ENCODE results near the gene ARF1.
"Not testable (repeated sequence)": the region's sequence is repeated elsewhere in the genome, so short reads cannot be mapped to it uniquely, and the experiment has no call there.

The ARF1 gene

DNA sequence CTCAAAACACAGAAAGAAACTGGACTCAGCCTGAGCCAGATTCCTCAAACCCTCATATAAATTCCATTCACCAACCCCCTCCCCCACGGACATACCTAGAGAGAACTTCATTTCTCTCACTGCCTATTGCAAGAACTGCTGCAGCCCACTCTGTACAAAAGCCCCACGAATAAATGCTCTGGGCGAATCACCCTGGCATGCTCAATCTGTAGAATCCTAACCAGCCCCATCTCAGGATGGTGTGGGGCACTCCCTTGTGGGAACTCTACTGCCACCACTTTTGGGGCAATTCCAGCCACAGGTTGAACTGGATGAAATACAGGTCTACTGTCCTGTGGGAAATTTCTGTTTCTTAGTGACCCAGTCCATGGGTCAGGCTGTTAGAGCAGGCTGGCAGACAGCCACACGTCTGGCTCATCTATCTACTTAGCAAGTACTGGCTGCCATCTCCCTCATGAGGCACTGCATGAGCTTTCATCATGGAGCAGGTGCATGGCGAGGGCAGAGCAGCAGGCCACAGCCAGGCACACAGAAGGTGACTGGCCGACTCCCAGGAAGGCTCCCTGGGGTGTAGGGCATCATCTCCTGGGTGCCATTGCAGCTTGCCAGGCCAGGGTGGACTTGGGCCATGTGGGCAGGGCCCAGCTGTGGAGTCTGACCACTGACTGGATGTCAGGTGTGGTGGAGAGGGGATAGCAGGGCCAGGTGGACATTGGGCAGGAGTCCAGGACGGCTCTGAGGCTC, 22.2 kb downstream of the ARF1 start:
- no peak for DNase-seq

DNA sequence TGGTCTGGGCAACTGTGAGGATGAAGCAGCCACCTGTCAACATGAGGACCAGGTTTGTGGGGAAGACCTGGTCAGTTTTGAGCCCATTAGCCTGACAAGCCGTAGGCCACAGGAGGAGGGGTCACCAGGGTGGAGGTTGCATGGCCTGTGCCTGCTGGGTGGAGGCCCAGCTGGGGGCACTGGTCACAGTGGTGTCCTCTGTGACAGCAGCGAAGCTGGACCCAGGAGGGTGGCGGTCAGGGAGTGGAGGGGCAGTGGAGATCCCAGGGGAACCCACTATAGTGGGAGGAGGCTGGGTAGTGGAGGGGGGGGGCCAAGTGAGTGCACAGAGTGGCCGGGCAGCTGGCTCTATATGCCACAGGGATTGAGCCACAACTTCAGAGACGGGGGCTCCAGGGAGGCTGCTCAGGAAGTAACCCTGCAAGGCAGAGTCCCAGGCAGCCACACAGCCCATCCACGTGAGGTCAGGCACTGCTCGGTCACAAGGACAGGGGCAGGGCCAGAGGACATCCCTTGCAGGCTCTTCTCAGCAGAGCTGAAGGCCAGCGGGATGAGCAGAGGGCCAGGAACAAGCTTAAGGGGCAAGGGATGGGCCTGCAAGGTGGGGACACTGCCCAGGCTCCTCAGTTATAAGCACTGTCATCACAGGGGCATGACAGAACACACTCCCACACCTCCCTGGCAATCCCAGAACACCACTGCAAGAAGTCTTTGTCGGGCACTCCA, 22.9 kb downstream of the ARF1 start:
- DNase-seq = no peak

GRCh38 chr1:228105996-228106799, 23.7 kb downstream of the ARF1 start:
- DNase-seq = no peak

GRCh38 chr1:228106800-228107054, 24.2 kb downstream of the ARF1 start:
- no peak for DNase-seq

DNA sequence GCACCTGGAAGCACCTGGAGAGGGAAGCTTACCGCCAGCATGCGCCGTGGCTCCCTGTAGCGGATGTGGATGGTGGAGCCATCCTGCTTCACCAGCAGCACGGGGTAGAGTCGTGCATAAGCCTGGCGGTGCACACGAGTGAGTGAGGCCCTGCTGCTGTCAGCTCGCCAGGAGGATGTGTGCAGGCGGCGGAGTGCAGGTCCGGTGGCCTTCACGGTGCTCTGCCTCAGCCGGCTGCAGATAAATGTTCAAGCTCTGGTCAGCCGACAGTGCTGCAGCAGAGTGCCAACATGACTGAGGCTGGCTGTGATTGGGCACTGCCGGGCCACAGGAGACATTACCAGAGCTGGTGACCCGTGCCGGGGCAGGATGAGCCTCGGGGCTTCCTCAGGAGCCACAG, 25.1 kb downstream of the ARF1 start:
- no peak for DNase-seq

GRCh38 chr1:228108055-228108690, 25.7 kb downstream of the ARF1 start:
- no peak for DNase-seq

DNA sequence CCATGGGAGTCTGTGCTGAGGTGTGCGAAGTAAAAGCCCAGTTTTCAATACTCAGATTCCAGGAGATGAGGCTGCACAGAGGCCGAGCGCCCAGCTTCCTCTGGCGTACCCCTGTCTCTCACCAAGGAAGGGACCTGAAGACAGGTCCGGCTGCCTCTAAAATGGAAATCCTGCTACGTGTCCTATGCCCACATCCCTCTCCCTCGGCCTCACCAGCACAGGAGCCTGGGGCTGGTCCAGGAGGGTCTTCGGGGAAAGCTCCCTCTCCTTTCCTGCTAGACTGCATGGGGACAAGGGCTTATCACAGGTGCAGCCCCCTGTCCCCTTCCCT, 26.2 kb downstream of the ARF1 start:
- no peak for DNase-seq

DNA sequence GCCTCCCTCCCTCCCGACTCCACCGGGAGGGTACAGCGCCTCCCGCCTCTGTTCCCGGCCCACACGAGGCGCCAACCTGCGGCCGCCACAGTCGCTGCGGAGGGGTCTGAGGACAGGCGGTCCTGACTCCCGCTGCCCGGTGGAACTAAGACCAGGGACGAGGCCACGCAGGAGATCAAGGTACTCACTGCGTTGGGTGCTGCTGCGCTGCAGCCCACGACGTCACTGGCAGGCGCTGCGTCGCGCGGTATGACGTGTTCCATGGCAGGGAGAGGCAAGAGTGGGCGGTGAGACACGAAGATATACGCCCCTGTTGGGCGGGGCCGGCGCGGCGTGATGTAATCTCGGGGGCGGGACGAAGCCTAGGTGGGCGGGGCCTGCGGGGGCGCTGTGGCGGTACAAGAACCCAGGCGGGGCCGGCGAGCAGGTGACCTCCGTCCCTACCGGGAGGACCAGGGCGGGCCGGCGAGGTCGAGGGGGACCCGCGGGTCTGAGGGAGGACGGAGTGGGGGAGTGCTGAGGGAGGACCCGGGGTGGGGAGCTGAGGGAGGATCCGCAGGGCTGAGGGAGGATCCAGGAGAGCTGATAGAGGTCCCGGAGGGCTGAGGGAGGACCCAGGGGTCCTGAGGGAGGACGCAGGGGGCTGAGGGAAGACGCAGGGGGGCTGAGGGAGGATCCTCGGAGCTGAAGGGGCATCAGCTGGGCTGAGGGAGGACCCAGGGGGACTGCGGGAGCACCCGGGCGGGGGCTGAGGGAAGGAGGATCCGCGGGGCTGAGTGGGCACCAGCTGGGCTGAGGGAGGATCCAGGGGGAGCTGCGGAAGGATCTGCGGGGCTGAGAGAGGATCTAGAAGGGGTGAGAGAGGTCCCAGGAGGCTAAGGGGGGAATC, 26.8 kb downstream of the ARF1 start, which contains the start of gene MRPL55:
Gene MRPL55 (minus strand): TSS at position 227 of the 889 bp plus-strand sequence. CDS start 1,039 bp downstream, outside the sequence.
- peak; percentile 96 for DNase-seq

- no peak for DNase-seq
Observed at GRCh38 chr1:228109962-228110488, 27.5 kb downstream of the ARF1 start.

DNA sequence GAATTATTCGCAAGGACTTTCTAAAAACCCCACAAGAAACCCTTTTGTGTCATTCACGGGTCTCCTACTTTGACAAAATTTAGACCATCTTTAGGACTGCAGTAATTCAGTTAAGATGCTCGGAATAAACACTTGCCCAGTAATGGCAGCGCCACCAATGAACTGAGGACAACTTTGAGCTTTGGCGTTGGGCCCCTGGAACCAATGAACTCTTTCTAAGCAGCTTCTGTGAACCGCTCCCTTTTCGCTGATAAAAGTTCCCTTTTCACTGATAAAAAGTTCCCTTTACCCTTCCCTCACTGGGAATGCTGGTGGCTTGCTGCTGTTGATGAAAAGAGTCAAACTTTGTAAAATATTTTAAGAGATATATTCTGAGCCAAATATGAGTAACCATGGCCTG, 28.0 kb downstream of the ARF1 start:
- no peak for DNase-seq

- DNase-seq = not testable (repeated sequence)
Observed at GRCh38 chr1:228111315-228111714, 28.8 kb downstream of the ARF1 start.

DNA sequence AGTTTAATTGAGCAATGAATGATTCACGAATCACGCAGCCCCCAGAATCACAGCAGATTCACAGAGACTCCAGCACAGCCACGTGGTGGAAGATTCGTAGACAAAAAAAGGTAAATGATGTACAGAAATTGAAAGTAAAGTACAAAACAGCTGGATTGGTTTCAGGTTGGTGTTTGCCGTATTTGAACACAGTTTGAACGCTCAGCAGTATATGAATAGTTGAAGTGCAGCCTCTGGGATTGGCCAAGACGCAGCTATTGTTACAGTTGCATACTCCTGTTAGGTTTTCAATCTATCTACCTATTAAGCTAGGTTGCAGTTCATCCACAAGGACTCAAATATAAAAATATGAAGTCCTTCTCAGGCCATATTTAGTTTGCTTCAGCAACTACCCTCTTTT, 29.7 kb downstream of the ARF1 start:
- DNase-seq = no peak

DNA sequence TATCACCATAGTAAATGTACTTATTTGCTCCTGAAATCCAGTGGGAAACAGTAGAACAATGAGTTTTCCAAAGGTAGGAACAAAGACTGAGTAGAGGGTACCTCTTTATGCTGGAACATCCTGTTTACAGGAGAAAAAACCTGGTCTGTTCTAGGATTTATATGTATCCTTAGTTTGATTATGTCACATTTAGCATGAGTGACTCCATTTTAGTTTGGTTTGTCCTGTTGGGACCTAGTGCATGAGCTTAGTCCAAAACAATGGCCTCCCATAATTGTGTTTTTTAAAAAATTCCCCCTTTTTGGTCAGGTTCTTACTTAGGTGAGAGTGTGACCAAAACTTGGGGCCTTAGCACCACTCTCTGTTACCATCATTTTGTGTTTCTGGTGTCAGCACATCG, 30.1 kb downstream of the ARF1 start:
- no peak for DNase-seq

DNA sequence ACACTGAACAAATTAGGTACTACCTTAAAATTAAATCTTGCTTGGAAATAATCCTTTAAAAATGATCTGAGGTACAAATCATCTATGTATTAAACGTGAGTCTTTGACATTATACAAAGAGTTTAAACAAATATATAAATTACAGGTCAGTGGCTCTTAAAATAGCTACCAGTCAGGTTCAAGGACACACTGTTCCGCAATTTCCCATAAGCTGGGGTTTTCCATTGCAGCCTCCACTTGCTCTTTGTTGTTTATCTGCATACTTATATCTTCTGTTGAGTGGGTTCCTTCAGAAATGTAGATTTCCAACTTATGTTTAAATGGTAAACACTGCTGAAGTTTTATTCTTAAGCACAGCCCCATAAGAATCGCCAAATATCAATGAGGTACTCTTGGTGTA, 32.3 kb downstream of the ARF1 start:
- no peak for DNase-seq

DNA sequence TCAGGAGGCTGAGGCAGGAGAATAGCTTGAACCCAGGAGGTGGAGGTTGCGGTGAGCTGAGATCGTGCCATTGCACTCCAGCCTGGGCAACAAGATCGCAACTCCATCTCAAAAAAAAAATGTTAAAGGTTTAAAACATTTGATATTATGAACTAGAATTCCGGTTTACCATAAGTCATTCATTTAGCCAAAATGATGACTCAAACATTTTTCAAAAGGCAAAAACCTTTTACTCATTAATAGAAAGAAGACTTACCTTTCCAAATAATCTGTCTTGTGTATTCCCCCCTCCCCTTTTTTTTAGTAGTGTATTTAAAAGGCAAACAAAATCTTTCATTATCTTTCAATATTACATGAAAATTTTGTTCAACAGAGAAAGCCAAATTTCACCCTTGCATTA, 34.8 kb downstream of the ARF1 start:
- no peak for DNase-seq

DNA sequence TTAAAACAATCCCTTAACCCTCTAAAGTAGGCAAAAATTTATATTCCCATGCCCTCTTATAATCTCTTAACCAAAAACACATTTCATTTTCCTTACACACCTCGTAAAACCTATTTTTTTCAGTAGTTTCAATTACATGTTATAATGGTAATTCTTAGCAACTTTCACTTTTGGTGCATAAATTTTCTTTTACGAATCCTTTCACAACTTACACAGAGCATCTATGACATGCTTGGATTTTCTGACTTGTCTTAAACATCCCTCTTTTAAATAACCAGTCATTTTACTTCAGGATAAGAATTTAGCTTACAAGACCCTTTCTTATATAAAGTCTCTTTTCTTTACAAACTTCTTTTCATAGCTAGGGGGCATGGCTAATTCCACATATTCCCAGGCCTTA, 35.5 kb downstream of the ARF1 start:
- no peak for DNase-seq

DNA sequence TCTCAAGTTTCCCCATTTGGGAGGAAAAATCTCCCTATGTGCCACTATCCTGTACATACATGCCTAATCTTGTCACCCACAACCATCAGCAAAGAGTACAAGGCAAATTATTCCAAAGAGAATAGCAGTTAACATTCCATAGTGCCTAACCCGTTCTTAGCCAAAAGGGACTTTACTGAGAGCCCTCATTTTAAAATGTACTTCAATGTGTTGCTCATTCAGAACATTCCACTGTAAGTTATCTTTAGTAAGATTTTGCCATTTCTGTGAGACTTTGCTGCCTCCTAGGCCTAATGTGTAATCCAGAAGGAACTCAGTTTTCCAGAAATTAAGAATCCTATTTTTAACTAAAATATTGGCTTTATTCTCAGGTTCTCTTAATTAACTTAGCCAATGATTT, 37.8 kb downstream of the ARF1 start:
- DNase-seq = no peak

- no peak for DNase-seq
Observed at GRCh38 chr1:228120857-228121489, 38.5 kb downstream of the ARF1 start.

DNA sequence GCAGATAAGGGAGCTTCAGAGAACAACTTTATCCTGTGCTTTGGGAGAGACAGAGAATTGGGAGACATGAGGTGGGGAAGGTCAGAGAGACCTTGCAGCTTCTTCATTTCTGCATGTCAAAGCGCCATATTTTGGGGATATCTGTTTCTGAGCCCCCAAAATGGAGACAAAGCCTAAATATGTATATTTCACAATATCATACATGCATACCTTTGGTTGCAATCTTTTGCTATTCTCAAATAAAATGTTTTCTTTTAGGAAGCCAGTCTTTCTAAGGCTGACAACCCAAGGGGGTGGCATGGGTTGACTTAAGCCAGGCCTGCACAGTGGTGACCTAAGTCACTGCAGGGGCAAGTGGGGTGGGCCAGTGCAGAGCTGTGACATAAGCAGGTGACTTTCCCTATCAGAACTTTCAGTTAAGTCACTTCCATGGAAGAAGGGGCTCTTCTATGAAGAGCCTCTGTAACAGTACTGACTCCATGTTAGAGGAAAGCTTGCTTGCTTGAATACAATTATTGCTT, 40.5 kb downstream of the ARF1 start:
- DNase-seq = no peak

GRCh38 chr1:228123505-228123904, 41.0 kb downstream of the ARF1 start:
- no peak for DNase-seq

GRCh38 chr1:228125185-228125584, 42.7 kb downstream of the ARF1 start:
- DNase-seq = no peak

DNA sequence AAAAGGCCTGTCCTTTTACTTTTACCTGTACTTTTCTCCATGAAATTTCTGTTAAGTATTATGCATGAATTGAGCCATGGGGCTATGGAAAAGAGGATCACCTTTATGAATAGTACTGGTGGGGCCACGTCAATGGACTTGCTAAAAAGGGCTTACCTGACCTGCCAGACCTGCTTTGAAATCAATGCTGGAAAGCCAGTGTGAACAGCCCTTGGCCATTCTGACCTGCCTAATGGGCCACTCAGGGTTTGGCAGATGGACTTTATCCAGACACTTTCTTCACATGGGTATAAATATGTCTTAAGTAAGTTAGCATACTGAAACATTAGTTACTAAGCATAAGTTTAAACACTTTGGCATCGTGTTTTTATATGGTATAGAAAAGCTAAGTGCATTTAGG, 49.3 kb downstream of the ARF1 start:
- no peak for DNase-seq
